ENCODE results near the gene STAT4.

STAT4 gene

GRCh38 chr2:191153716-191154115, 2.9 kb upstream of the STAT4 start:
- Histone ChIP-seq H3K9me3 (ENCODE audit: control insufficient read depth in 1 of 2, low read length in 2 of 2) (no peaks in the 10 kb centered on the region), H3K4me1 (ENCODE audit: control insufficient read depth in 1 of 2, insufficient read depth in 2 of 2, low read length in 2 of 2) (peaks cover 0 to 8% of the 10 kb centered on the region in 2 donors), H3K27me3 (ENCODE audit: low read depth, low read length) (no peaks in the 10 kb centered on the region), H3K36me3 (ENCODE audit: control insufficient read depth in 1 of 2, insufficient read depth in 2 of 2, low read length in 2 of 2) (no peaks in the 10 kb centered on the region), H3K4me3 (ENCODE audit: low read depth in 1 of 2, low read length in 2 of 2) (no peak overlapping the region), H3K27ac (ENCODE audit: low read length) (no peak overlapping the region)

GRCh38 chr2:191152482-191153240, 1.9 kb upstream of the STAT4 start:
- no peaks in the 10 kb centered on the region for H3K36me3 ChIP-seq (ENCODE audit: control insufficient read depth in 1 of 2, insufficient read depth in 2 of 2, low read length in 2 of 2)
- H3K4me3 ChIP-seq (ENCODE audit: low read depth in 1 of 2, low read length in 2 of 2): no peak overlapping the region
- H3K27ac ChIP-seq (ENCODE audit: low read length): no peak overlapping the region
- no peaks in the 10 kb centered on the region for H3K9me3 ChIP-seq (ENCODE audit: control insufficient read depth in 1 of 2, low read length in 2 of 2)
- no peaks in the 10 kb centered on the region for H3K27me3 ChIP-seq (ENCODE audit: low read depth, low read length)
- H3K4me1 ChIP-seq (ENCODE audit: control insufficient read depth in 1 of 2, insufficient read depth in 2 of 2, low read length in 2 of 2): peaks cover 0 to 8% of the 10 kb centered on the region in 2 donors

- Histone ChIP-seq H3K4me3 (ENCODE audit: low read depth in 1 of 2, low read length in 2 of 2) (peak overlapping the region; percentile 66 to 73), H3K36me3 (ENCODE audit: control insufficient read depth in 1 of 2, insufficient read depth in 2 of 2, low read length in 2 of 2) (no peaks in the 10 kb centered on the region), H3K27ac (ENCODE audit: low read length) (no peak overlapping the region), H3K4me1 (ENCODE audit: control insufficient read depth in 1 of 2, insufficient read depth in 2 of 2, low read length in 2 of 2) (peaks cover 0 to 8% of the 10 kb centered on the region in 2 donors), H3K9me3 (ENCODE audit: control insufficient read depth in 1 of 2, low read length in 2 of 2) (no peaks in the 10 kb centered on the region), H3K27me3 (ENCODE audit: low read depth, low read length) (no peaks in the 10 kb centered on the region)
Observed at GRCh38 chr2:191151331-191151730, 537 bp upstream of the STAT4 start.

DNA sequence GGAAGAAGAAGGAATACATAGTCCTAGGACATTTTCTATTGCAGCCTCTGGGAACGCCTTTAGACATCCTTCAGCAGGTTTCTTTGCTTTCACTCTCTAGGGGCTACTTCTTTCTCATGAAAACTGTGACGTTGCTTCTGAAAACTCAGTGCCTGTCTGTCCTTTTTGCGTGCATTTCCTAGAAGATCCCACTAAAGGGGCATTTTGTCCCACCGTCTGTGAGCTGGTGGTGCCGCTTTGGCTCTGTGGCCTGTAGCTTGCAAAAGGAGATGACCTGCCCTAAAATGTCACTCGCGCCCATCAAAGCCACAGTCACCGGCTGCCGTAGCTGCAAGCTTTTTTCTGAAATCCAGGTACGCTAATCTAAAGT, 579 bp downstream of the STAT4 start:
- H3K4me3 ChIP-seq (ENCODE audit: low read depth in 1 of 2, low read length in 2 of 2): peak overlapping the region; percentile 66 to 73
- no peaks in the 10 kb centered on the region for H3K27me3 ChIP-seq (ENCODE audit: low read depth, low read length)
- no peaks in the 10 kb centered on the region for H3K9me3 ChIP-seq (ENCODE audit: control insufficient read depth in 1 of 2, low read length in 2 of 2)
- H3K27ac ChIP-seq (ENCODE audit: low read length): no peak overlapping the region
- no peaks in the 10 kb centered on the region for H3K36me3 ChIP-seq (ENCODE audit: control insufficient read depth in 1 of 2, insufficient read depth in 2 of 2, low read length in 2 of 2)
- peaks cover 0 to 8% of the 10 kb centered on the region in 2 donors for H3K4me1 ChIP-seq (ENCODE audit: control insufficient read depth in 1 of 2, insufficient read depth in 2 of 2, low read length in 2 of 2)

- Histone ChIP-seq H3K4me1 (ENCODE audit: control insufficient read depth in 1 of 2, insufficient read depth in 2 of 2, low read length in 2 of 2) (peaks cover 0 to 8% of the 10 kb centered on the region in 2 donors), H3K4me3 (ENCODE audit: low read depth in 1 of 2, low read length in 2 of 2) (no peak overlapping the region), H3K27ac (ENCODE audit: low read length) (no peak overlapping the region), H3K9me3 (ENCODE audit: control insufficient read depth in 1 of 2, low read length in 2 of 2) (no peaks in the 10 kb centered on the region), H3K36me3 (ENCODE audit: control insufficient read depth in 1 of 2, insufficient read depth in 2 of 2, low read length in 2 of 2) (no peaks in the 10 kb centered on the region), H3K27me3 (ENCODE audit: low read depth, low read length) (no peaks in the 10 kb centered on the region)
Observed at GRCh38 chr2:191149391-191149790, 1.4 kb downstream of the STAT4 start.

DNA sequence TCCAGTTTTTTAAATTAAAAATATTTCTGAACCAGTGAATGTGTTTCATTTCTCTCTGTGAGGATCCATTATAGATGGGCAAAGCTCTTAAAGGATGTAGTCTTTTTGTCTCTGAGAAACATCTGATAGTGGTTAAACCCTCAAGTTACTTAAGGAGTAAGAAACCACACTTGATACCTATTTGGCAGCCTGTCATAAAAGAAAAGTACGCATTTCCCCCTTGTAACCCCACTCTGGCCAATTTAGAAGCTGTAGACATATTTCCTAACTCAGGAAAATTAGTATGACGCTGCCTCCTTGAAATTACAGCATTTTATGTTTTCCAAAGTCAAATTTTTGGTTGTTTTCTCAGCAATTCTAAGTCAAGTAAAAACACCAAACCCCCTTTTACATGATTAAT, 2.0 kb downstream of the STAT4 start:
- H3K27ac ChIP-seq (ENCODE audit: low read length): no peak overlapping the region
- no peaks in the 10 kb centered on the region for H3K27me3 ChIP-seq (ENCODE audit: low read depth, low read length)
- no peaks in the 10 kb centered on the region for H3K9me3 ChIP-seq (ENCODE audit: control insufficient read depth in 1 of 2, low read length in 2 of 2)
- H3K4me3 ChIP-seq (ENCODE audit: low read depth in 1 of 2, low read length in 2 of 2): no peak overlapping the region
- peaks cover 0 to 8% of the 10 kb centered on the region in 2 donors for H3K4me1 ChIP-seq (ENCODE audit: control insufficient read depth in 1 of 2, insufficient read depth in 2 of 2, low read length in 2 of 2)
- no peaks in the 10 kb centered on the region for H3K36me3 ChIP-seq (ENCODE audit: control insufficient read depth in 1 of 2, insufficient read depth in 2 of 2, low read length in 2 of 2)

- Histone ChIP-seq H3K4me3 (ENCODE audit: low read depth in 1 of 2, low read length in 2 of 2) (no peak overlapping the region), H3K9me3 (ENCODE audit: control insufficient read depth in 1 of 2, low read length in 2 of 2) (no peaks in the 10 kb centered on the region), H3K27me3 (ENCODE audit: low read depth, low read length) (no peaks in the 10 kb centered on the region), H3K4me1 (ENCODE audit: control insufficient read depth in 1 of 2, insufficient read depth in 2 of 2, low read length in 2 of 2) (peaks cover 0 to 8% of the 10 kb centered on the region in 2 donors), H3K27ac (ENCODE audit: low read length) (no peak overlapping the region), H3K36me3 (ENCODE audit: control insufficient read depth in 1 of 2, insufficient read depth in 2 of 2, low read length in 2 of 2) (no peaks in the 10 kb centered on the region)
Observed at GRCh38 chr2:191148281-191148680, 2.5 kb downstream of the STAT4 start.

- Histone ChIP-seq H3K27me3 (ENCODE audit: low read depth, low read length) (no peaks in the 10 kb centered on the region), H3K36me3 (ENCODE audit: control insufficient read depth in 1 of 2, insufficient read depth in 2 of 2, low read length in 2 of 2) (no peaks in the 10 kb centered on the region), H3K9me3 (ENCODE audit: control insufficient read depth in 1 of 2, low read length in 2 of 2) (no peaks in the 10 kb centered on the region), H3K4me1 (ENCODE audit: control insufficient read depth in 1 of 2, insufficient read depth in 2 of 2, low read length in 2 of 2) (peaks cover 0 to 5% of the 10 kb centered on the region in 2 donors), H3K4me3 (ENCODE audit: low read depth in 1 of 2, low read length in 2 of 2) (no peak overlapping the region), H3K27ac (ENCODE audit: low read length) (no peak overlapping the region)
Observed at GRCh38 chr2:191145769-191146471, 4.9 kb downstream of the STAT4 start.

- H3K36me3 ChIP-seq (ENCODE audit: control insufficient read depth in 1 of 2, insufficient read depth in 2 of 2, low read length in 2 of 2): no peaks in the 10 kb centered on the region
- no peaks in the 10 kb centered on the region for H3K9me3 ChIP-seq (ENCODE audit: control insufficient read depth in 1 of 2, low read length in 2 of 2)
- H3K27ac ChIP-seq (ENCODE audit: low read length): no peak overlapping the region
- no peak overlapping the region for H3K4me3 ChIP-seq (ENCODE audit: low read depth in 1 of 2, low read length in 2 of 2)
- H3K27me3 ChIP-seq (ENCODE audit: low read depth, low read length): no peaks in the 10 kb centered on the region
- no peaks in the 10 kb centered on the region for H3K4me1 ChIP-seq (ENCODE audit: control insufficient read depth in 1 of 2, insufficient read depth in 2 of 2, low read length in 2 of 2)
Observed at GRCh38 chr2:191144217-191144616, 6.6 kb downstream of the STAT4 start.

- no peak overlapping the region for H3K27ac ChIP-seq (ENCODE audit: low read length)
- no peaks in the 10 kb centered on the region for H3K27me3 ChIP-seq (ENCODE audit: low read depth, low read length)
Observed at GRCh38 chr2:191143791-191144190, 7.0 kb downstream of the STAT4 start.

GRCh38 chr2:191128911-191129304, 21.9 kb downstream of the STAT4 start:
- Histone ChIP-seq H3K36me3 (ENCODE audit: control insufficient read depth in 1 of 2, insufficient read depth in 2 of 2, low read length in 2 of 2) (no peaks in the 10 kb centered on the region), H3K4me3 (ENCODE audit: low read depth in 1 of 2, low read length in 2 of 2) (no peak overlapping the region), H3K27ac (ENCODE audit: low read length) (no peak overlapping the region), H3K9me3 (ENCODE audit: control insufficient read depth in 1 of 2, low read length in 2 of 2) (no peaks in the 10 kb centered on the region), H3K27me3 (ENCODE audit: low read depth, low read length) (no peaks in the 10 kb centered on the region), H3K4me1 (ENCODE audit: control insufficient read depth in 1 of 2, insufficient read depth in 2 of 2, low read length in 2 of 2) (no peaks in the 10 kb centered on the region)

More at GRCh38 chr2:191143791-191144190, 7.0 kb downstream of the STAT4 start:
- no peaks in the 10 kb centered on the region for H3K4me1 ChIP-seq (ENCODE audit: control insufficient read depth in 1 of 2, insufficient read depth in 2 of 2, low read length in 2 of 2)
- no peaks in the 10 kb centered on the region for H3K9me3 ChIP-seq (ENCODE audit: control insufficient read depth in 1 of 2, low read length in 2 of 2)
- H3K4me3 ChIP-seq (ENCODE audit: low read depth in 1 of 2, low read length in 2 of 2): no peak overlapping the region
- no peaks in the 10 kb centered on the region for H3K36me3 ChIP-seq (ENCODE audit: control insufficient read depth in 1 of 2, insufficient read depth in 2 of 2, low read length in 2 of 2)
